Cardiac septum (tissue), 1 donor: Measurements from ENCODE around the gene SCN8A. TPM values are rescaled to one million over a fixed set of nuclear protein-coding genes. Genes with fewer than 3 reads are reported as not detected.

Source experiments
- DNase-seq: peaks from one replicate; pipeline ENCODE4 v3.0.0-alpha.2; 2020; ENCODE audit warnings: low spot score
- intact Hi-C: fragments of 100-400 bp; cut with DNase I; formaldehyde crosslinking; loops from one replicate; pipeline ENCODE4 v1.14.0; 2022
- total RNA-seq: library from RNA; stranded (reverse); fragmentation: NEBNext Ultra II Directional; extraction: Animal tissue kit (Norgen Biotek cat#: 25700); gene quantifications from one replicate; pipeline ENCODE4 v1.2.1, GENCODE V29; 2021
- donor health status: DM: no; HTN: no; CAD: no.

The SCN8A gene
- total RNA-seq, 1 donor from 2014 or later = 0.19 TPM

- intact Hi-C loops = no loop called here
- DNase-seq = no peak
Measured at GRCh38 chr12:51749986-51750317, 158.9 kb downstream of the SCN8A start.

DNA sequence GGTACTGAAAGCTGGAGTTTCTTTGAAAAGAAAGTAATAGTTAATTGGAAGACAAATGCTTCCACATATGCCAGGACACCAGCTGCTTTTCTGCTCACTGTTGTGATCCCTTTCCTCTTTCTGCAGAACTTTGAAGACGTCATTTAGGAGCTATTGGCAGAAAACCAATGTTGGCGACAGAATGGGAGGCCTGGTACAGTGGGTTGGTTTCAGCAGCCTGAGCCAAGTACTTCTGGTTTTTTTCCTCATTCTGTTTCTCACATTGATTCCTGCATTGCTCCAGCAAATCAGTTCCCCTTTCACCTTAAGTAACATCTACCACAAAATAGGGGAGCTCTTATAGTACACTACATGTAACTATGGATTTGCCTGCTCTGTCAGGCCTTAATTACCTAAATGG, 160.6 kb downstream of the SCN8A start:
- no peak for DNase-seq
- intact Hi-C loops = no loop called here

- intact Hi-C loops = no loop called here
- no peak for DNase-seq
Measured at GRCh38 chr12:51752234-51752889, 161.3 kb downstream of the SCN8A start.

DNA sequence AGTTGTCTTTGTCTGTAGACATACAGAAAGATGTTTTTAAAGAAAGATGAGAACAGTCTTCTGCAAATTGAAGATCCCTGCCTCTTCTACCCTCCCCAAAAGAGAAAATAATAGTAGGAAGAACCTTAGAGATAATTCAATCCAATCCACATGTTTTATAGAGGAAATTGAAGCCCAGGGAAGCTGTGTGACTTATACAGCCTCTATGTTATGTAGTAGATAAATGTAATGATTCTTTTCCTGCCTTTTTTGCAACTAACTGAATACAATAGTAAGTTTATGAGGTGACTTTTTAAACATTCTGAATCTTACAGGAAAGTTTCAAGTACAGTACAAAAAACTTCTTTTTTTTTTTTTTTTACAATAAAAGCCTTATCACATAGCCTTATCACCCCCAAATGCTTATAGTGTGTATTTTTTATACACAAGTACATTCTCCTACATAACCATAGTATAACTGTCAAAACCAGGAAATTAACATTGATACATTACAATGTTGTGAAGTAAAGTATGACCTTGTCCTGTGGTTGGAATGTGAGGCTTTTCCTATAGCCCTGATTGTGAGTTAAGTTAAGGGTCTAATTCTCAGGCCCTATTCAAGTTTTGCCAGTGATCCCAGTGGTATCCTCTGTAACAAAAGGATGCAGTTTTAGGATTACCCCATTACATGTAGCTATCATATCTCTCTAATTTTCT, 163.1 kb downstream of the SCN8A start:
- intact Hi-C loops = no loop called here
- no peak for DNase-seq

DNA sequence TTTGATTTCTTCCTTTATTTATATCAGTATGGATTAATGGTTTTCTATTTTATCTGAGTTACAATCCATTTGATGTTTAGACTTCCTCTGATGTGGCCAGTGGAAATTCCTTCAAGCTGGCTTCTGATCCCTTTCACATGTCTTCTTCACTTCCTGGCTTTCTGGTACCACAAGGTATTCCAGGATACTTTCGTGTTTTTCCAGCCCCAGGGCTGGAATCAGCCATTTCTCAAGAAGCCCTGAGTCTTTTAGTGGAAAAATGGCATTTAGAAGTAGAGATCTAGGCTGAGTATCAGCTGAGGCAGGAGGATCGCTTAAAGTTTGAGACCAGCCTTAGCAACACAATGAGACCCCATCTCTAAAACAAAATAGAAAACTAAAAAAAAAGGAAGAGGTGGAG, 164.2 kb downstream of the SCN8A start:
- DNase-seq = no peak
- intact Hi-C loops = no loop called here

- DNase-seq = no peak
- intact Hi-C loops = no loop called here
Measured at GRCh38 chr12:51759175-51759574, 168.1 kb downstream of the SCN8A start.

DNA sequence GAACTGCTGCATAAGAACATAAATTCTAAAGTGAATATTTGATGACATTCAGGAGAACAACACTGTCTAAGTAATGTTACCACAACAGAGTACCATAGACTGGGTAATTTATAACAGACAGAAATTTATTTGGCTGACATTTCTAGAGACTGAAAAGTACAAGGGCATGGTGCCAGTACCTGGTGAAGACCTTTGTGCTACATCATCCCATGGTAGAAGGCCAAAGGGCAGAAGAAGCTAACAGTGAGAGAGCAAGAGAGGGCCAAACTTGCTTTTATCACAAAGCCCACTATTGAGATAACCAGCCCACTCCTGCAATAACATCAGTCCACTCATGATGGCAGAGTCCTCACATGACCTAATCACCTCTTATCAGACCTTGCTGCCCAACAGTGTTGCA, 168.7 kb downstream of the SCN8A start:
- DNase-seq = no peak
- intact Hi-C loops = no loop called here

DNA sequence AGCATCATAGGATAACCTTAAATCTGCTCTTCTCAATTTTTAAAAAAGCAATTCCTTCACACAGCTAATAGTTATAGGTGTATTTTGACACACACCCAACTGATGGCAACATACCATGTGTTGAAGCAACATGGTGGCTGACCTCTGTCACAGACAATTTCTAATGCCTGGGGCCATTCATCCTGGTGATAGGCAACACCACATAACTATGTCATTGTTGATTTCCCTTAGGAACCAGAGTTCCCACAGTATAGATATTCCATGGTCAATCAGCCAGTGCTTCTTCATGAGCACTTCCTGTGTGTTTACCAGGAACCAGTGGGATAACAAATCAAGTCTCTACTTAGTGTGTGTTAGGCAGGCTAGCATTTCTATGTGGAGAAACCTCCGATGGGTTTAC, 169.2 kb downstream of the SCN8A start:
- DNase-seq = no peak
- intact Hi-C loops = no loop called here

DNA sequence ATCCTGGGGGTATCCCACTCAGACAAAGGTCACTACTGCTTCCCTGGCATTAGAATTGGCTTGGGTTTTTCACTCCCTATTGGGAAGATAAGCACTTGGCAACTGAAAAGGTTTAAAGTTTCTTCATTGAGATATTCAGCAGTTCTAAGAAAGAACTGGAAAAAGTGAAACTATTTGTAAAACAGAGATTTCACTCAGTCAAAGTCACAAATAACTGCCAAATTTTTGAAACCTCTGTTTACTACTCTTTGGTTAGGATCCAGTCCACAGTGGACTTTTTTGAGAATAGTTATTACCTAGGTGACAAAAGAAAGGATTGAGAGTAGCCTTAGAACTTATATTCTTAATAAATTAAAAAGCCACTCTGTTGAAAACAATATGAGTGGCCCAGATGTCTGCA, 172.7 kb downstream of the SCN8A start:
- no peak for DNase-seq
- intact Hi-C loops = no loop called here

- intact Hi-C loops = no loop called here
- DNase-seq = no peak
Measured at GRCh38 chr12:51766067-51766676, 175.1 kb downstream of the SCN8A start.

DNA sequence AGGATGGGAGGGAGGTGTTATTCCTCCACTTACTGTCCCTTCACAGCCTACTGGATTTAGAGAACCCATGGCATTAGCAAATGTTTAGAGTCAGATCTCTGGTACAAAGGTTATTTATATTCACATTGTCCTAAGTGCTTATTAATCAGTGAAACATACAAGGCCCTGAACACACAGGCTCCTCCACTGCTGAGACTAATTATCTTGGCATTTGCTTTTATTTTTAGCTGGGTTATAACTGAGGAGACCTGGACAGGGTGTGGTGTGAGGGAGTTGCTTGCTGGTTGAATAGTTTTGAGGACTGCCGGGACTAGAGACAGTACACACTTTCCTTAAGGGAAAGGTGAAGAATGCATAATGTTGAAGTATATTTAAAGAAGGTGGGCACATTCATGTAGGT, 180.0 kb downstream of the SCN8A start:
- DNase-seq = no peak
- intact Hi-C loops = no loop called here

DNA sequence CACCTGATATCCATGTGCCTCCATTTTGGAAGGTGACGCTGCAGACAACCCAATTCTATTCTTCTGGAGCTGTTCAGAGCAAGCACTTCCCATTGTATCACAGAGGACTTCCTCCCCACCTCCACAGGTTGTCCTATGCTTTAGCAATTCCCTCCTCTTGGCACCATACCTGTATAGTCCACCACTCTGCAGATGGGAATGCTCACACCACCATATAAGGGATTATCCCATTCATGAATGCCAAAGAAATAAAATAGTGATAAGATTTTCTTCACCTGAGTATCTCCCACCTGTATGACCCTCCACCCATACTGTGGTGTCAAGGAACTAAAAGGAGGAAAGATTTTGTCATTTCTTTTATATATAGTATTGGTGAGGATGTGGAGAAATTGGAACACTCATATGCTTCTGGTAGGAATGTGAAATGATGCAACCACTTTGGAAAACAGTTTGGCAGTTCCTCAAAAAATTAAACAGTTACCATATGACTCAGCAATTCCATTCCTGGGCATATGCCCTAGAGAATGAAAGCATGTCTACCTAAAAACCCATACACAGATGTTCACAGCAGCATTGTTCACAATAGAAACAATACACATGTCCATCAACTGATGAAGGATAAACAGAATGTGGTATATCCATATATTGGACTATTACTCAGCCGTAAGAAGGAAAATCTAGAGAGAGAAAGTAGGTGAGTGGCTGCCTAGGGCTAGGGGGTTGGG, 182.3 kb downstream of the SCN8A start:
- intact Hi-C loops = no loop called here
- no peak for DNase-seq

DNA sequence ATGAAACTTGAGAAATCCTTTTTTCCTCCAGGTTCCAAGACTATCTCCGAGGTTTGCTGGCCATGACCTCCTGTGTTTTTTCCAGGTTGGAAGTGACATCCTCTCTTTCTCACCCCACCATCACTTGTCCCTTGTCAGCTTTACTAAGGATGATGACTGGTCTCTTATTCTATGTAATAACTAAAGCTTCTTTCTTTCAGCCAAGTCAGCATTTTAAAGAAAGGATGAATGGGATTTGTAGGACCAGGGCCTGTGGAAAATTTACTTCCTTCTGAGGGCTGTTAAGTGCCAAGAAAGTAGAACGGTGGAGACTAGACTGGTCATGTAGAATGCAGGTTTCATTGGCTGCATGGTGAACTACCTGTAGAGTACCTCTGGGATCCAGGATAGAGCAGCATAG, 183.9 kb downstream of the SCN8A start:
- no peak for DNase-seq

DNA sequence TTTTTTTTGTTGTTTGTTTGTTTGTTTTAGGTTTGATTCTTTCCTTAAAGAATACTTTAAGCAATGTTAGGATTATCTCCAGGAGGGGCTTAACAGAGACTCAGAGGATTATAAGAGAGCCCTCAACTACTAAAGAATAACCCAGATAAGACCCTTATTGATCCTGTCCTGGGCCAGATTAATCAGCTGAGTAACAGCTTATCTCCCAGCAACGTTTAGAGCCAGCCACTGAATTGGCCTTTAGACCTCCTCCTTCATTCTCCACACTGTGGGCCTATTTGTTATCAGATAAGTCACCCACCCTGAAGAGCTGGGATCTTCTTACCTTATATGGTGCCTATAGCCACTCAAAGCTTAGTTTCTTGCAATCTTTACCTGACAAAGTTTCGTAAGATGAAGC, 186.4 kb downstream of the SCN8A start:
- intact Hi-C loops = no loop called here
- DNase-seq = no peak

More for the DNA sequence above, 183.9 kb downstream of the SCN8A start:
- intact Hi-C loops = no loop called here

- no peak for DNase-seq
- intact Hi-C loops = no loop called here
Measured at GRCh38 chr12:51777973-51778372, 186.9 kb downstream of the SCN8A start.

GRCh38 chr12:51779876-51780275, 188.8 kb downstream of the SCN8A start:
- intact Hi-C loops = no loop called here
- DNase-seq = no peak

DNA sequence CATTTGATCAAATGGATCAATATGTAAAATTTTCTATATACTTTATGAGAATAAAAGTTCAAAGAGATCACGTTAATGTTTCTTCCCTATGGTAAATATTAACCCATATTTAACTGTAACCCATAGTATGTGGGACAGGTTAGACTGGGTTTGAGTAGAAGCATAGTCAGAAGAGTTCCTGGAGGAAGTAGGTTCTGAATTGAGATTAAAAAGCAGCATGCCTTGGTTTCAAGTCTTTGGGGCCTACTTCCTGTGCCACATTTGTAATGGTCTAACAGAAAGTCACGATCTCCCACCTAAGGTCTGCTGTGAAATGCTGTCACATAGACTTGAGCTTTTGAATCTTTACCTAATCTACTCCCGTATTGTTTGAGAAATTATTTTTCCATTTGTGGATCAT, 193.7 kb downstream of the SCN8A start:
- intact Hi-C loops = no loop called here
- DNase-seq = no peak

DNA sequence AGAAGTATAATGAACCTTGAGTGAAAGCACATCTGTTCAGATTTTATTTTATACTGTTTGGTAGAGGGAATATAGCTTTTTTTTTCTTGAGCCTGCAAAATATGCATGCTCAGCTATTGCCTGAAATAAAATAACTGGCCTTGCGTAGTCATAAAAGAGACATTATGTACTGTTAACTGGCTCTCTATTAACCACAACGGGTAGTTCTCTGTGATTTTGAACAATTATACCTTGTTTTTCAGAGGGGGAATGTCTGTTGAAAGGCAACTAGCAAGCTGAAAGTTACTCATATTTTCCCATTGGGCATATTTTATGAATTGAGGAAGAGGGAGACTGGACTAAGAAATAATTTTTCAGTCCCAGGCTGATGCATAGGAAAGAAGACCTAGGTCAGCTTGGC, 194.9 kb downstream of the SCN8A start:
- intact Hi-C loops = no loop called here
- no peak for DNase-seq

- no peak for DNase-seq
- intact Hi-C loops = no loop called here
Measured at GRCh38 chr12:51788876-51789275, 197.8 kb downstream of the SCN8A start.

DNA sequence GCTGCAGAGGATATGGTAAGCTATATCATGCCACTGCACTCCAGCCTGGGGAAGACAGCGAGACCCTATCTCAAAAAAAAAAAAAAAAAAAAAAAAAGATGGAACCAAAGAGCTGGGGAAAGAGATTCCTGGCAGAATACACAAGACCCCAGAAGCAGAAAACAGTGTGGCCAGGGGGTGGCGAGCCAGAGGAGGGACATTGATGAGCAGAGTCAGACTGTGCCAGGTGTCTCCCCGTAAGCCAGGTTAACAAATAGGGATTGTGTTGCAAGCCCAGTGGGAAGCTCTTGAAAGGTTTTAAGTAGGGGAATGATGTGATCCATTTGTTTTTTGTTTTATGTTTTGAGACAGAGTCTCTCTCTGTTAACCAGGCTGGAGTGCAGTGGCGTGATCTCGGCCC, 201.4 kb downstream of the SCN8A start:
- DNase-seq = no peak
- intact Hi-C loops = no loop called here

- DNase-seq = no peak
- intact Hi-C loops = no loop called here
Measured at GRCh38 chr12:51793201-51793600, 202.2 kb downstream of the SCN8A start.
